DMS53 (cell line): ENCODE results near the gene LMCD1.

ENCODE experiments used
- DNase-seq: peaks from one replicate; lab custom pipeline; 2025; lab: John Stamatoyannopoulos, UW

The LMCD1 gene

DNA sequence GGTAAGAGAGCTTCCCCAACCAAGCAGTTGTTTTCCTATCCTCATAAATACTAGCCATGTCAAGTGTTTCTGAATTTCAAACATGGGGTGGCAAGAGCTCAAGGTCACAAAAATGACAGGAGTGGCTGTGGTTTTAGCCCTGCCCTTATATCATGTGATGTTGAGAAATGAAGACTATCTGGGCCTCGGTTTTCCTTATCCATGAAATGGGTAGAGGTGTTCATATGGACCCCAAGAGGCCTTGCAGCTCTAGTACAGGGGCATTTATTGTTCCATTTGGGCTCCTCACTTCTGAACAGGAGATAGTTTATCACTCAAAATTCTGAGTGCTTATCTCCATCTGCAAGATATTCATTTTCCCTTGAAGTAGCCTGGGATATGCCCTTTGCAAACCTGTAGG is 35.8 kb downstream of the LMCD1 start:
- DNase-seq, result no peak

DNA sequence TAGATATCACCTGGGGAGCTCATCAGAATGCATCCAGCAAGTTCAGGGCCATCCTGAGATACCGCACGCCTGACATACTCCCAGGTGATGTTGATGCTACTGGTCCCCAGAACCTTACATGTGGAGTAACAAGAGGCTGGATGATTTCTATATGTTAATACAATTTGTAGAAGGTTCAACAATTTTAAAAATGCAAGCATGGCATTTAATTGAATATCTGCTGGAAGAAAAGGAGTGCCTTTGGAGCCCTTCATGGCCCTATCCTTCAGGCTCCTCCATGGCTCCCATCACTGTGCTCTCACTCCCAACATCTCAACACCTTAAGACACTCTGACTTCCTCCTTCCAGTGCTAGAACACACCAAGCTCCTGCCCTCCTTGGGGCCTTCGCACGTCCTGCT is 36.6 kb downstream of the LMCD1 start:
- DNase-seq, result no peak

DNA sequence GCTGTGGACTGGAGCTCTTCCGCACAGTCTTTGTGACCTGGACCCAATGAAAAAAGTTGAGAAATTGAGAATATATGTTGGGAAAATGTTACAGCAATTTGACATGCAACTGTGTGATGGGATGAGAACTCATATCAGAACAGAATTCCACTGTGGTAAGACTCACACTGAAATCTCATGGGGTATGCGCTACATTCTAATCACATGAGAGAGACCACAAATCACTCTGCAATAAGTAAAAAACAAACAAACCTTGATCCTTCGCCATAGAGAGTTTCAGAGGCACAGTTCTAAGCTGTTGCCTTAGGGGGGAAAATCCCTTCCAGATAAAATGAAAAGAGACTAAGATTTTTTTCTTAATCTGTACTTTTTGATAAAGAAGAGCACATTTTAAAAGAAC is 37.3 kb downstream of the LMCD1 start:
- no peak for DNase-seq

DNA sequence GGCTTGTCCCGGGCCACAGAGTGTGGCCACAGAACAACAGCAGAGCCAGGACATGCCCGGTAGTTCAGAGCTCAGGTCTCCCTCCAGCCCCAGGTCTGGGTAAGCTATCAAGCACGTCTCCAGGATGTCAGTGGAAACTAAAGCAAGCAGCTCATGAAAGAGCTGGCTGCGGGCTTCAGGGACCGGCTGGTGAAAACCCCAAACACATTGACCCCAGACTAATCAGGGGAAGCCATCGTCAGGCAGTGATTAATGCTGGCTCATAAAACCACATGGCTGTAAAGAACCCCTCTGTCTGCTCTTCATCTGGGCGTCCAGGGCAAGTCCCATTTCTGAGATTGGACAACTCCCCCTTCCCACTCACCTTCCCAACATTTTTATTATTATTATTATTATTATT is 37.8 kb downstream of the LMCD1 start:
- DNase-seq, result no peak

DNA sequence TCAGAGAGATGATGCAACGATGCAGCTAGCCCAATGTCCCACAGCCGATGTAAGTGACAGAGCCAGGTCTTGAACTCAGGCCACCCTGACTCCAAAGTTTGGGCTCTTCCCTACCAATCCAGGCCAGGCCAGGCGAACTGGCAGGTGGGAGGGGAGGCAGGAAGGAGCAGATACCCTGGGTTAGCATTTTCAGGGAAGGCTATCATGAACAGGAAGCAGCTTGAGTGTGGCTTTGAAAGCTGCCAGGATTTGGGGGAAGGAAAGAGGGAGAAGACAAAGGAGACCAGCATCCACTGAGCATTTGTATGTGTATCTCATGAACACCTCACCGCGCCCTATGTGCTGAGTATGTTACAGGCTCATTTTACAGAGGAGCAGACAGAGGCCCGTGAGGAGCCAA is 38.8 kb downstream of the LMCD1 start:
- no peak for DNase-seq

DNA sequence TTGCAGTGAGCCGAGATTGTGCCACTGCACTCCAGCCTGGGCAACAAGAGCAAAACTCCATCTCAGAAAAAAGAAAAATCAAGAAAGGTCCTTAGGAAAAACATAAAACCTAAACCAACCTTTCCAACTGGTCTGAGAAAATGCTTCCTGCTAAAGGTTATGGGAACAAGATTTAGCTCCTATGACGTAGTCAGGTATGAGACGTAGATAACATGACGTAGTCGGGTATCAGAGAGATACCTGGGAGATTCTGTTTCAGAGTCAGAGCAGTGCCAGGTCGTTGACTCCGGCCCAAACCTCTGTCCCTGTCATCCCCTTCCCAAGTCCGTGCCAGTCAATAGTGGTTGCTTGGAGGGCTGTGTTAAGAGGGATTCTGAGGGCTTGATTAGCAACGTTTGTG is 39.9 kb downstream of the LMCD1 start:
- DNase-seq, result no peak

DNA sequence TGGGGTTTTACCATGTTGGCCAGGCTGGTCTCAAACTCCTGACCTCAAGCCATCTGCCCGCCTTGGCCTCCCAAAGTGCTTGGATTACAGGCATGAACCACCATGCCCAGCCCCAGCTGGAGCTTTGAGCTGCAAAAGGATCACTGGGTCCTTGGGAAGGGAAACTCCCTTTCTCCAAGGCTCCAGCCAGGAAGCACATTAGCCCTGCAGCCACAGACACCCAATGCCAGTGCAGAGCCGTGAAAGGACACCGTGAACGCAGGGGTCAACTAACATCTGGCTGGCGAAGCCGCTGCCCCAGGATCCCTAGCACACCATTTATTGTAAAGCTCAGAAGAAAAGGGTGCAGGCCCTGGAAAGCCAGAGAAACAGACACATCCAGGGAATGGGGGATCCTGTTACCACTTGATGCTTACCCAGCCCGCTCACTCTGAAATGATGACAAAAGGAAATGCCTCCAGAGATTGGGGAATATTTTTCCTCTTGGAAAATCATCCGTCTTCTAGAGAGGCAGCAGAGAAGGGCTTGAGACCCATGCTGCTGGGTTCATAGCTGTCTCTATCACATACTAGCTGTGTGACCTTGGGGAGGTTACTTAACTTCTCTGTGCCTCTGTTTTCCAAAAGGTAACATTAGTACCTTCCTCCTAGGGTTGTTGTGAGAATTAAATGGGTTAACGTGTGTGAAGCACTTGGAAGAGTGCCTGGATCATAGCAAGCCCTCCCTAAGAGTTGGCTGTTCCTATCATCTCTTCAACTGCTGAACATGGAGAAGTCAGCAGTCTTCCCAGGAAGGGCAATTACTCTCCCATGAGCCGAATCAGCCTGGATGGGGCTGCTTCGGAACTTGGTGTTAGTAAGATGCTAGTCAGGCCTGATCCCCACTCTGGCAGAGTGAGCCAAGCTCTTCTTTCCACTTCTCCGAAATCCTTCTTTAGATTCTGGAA is 40.8 kb downstream of the LMCD1 start:
- no peak for DNase-seq

DNA sequence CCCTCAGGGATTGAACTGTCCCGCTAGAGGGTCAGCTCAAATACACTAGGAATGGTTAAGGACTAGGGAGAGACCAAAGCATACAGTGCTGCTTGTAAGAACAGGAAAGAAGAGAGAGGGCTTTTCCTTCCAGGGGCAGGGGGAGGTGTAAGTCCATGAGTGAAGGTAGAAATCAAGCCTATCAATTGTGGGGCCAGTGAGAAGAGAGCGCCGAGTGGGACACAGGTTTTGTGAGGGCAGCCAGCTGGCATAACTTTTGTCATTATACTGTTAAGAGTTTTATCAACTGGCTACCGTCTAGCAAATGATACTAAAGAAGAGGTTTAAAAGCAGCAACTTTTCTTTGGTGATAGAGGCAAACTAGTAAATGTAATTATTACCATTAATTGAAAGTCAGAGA is 45.0 kb downstream of the LMCD1 start:
- no peak for DNase-seq

DNA sequence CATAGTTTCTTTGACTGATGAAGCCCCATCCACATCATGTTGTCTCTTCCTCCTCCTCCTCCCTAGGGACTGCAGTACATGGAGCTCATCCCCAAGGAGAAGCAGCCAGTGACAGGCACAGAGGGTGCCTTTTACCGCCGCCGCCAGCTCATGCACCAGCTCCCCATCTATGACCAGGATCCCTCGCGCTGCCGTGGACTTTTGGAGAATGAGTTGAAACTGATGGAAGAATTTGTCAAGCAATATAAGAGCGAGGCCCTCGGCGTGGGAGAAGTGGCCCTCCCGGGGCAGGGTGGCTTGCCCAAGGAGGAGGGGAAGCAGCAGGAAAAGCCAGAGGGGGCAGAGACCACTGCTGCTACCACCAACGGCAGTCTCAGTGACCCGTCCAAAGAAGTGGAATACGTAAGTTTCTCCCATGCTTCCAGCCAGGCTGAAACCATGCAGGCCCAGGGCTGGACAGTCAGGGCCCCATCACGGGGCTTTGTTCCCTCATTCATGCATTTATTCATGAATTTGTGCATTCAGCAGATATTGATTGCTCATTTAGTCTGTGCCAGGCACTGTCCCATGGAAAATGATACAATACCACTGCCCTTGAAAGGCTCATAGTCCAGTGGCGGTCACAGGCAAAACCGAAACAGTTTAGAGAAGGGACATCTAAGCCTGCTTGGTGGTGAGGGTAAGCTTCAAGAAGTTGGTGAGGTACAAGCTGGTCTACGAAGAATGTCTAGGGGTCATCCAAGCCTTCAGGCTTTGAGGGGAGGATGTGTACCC is 47.1 kb downstream of the LMCD1 start:
- DNase-seq, result no peak

DNA sequence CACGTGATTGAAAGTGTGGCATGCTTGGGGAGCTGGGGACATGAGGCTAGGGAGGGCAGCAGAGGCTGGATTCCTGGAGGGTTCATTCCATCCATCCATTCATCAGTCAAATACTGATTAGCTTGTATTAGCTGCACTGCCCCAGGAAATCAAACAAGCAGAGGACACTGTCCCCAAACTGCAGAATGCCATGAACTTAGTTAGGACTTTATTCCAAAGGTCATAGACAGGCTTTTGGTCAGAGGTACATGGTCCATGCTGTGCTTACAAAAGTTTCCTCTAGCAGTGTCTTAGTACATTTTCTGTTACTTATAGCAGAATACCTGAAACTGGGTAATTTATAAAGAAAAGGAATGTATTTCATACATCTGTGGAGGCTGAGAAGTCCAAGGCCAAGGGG is 47.7 kb downstream of the LMCD1 start:
- DNase-seq, result no peak

DNA sequence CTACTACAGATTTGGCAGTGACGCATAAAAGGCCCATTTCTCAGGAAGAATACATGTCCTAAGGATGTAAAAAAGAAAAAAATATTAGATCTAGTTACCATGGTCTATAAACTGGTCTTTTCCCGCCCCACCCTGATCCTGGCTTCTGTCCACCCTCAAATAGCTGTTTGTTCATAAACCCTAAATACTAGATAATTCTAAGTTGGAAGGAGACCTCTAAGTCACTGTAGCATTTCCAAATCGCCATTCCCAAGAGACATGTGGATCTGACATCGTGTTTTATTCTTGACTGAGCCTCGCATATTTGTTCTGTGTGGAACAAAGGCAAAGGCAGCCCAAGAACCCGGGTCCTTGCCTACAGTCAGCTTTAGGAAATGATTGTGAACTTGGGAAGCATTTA is 49.0 kb downstream of the LMCD1 start:
- DNase-seq, result no peak

DNA sequence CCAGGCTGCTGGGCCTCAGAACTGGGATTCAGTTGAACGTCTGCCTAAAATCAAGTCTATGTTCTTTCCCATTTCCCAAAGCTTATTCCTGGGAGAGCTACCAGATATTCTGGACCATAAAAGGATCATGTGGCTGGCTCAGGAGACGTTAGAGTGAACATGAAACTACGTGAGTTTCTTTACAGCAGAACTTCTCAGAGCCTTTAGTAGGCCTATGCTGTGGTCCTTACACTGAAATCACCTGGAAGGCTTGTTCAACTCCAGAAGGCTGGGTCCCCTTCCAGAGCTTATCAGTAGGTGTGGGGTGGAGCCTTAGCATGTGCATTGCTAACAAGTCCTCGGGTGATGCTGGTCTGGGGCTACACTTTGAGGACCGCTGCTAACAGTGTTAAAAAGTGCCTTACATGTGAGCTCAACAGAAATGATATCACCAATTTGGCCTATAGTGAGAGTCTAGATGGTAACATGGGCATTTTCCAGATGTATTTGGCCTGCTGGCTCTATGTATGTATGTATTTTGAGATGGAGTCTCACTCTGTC is 50.7 kb downstream of the LMCD1 start:
- DNase-seq, result no peak

DNA sequence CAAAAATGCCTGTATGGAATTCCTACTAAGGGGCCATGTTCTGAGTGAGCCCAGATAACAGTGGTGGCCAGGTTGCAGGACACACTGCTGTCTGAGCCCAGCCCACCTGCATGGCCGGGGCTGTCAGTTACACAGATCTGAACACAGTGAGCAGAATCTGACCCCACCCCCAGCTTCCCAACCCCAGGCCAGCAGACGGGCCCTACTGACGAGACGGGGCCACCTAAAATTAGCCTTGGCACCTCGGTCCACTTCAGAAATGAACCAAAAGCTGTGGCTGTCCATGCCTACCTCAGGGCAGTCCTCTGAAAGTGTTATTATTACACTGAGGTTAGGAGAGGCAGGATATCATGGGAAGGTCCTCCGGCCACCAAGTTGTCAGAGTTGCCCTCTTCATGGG is 51.8 kb downstream of the LMCD1 start:
- no peak for DNase-seq

DNA sequence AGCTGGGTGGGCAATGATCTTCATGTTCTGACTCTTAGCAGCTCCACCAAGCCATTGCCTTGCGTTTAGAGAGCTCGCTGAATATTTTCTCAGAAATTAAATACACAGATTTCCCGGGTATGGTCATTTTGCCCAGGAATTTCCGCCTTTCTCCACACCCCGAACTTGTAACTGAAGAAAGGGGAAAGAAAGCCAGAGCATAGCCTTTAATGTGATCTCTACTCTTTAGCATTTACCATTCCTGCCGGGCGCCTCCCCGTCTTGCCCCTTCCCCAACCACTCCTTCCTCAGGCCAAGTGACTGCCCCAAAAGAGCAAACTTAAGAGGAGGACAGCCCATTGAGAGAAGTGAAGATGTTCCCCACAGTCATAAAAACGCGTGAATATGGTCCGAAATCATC is 53.1 kb downstream of the LMCD1 start:
- no peak for DNase-seq

DNA sequence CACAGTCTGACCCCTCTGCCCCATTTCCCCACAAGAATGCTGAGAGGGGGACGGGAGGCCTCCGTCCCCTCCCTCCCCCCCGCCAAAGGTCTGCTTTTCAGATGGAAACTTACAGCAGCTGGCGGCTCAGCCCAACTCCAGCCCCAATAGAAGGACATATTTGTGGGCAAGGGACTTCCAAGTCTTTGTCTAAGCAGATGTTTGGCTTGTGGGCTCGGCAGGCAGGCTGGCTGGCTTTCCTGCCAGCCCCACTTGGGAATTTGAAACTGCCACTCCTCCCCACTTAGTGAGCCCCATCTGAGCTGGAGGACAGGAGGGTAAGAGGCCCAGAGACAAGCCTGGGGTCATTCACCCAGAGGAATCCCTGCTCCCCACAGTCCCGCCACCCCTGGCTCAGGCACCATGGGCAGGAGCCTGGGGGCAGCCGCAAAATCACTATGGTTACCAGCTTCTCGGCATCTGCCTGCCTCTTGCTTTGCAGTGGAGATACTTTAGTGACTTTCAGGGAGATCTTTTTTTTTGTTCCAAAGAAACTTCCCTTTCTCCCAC is 53.6 kb downstream of the LMCD1 start:
- no peak for DNase-seq

DNA sequence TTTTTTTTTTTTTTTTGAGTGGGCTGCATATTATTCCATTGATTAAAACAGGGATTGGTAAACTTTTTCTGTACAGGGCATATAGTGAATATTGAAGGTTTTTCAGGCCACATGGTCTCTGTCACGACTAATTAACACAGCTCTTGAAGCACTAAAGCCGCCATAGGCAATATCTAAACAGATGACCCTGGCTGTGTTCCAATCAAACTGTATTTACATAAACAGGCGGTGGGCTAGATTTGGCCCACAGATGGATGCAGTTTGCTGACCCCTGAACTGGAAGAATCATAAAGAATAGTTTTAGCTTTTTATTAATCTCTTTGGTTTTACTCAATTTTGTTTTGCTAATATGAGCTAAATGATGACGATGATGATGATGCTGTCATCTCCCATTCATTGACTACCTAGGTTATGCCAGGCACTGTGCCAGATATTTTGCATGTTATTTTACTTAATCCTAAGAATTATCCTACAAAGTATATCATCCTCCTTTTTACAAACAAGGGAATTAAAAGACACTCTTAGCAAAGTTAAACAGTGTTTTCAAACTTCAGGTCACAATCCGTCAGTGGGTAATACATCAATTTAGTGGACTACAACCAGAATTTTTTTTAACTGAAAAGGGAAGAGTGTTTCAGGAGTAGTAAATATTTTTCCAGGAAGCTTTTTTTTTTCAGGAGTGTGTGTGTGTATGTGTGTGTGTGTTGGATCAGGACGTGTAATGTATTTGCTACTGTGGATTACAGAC is 54.3 kb downstream of the LMCD1 start:
- no peak for DNase-seq

DNA sequence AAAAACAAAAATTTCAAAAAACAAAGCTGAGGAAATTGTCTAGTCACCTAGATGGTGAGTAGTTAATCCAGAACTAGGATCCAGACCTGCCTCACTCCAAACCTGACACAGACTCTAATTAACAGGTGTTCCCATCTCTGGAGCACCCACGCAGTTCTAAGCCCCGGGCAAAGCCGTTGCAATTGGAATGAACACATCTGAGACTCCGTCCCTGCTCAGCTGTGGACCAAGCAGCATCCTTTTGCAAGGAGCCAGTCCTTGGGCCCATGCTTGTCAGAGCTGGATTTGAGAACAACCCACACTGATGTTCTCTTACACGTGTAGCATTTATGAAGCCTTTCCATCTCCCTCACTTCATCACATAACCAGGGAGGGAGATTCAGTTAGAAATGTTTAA is 54.8 kb downstream of the LMCD1 start:
- no peak for DNase-seq

DNA sequence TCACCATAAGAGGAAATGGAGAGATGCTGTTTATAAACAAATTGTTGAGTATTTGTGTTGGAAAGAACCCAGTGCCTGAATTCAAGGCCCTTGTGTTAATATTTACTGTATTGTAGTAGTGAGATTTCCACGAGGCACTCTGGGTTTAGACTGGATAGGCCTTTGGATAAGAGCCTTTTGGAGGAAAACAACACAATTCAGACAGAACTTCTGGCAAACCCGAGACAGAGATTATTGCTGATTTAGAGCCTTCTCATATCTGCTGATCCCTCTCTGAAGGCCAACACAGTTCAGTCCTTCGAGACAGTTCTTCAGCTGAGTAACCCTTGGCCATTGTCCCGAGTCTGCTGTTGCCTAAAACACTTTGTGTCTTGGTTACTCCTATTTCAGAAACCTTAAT is 55.7 kb downstream of the LMCD1 start:
- DNase-seq, result no peak

DNA sequence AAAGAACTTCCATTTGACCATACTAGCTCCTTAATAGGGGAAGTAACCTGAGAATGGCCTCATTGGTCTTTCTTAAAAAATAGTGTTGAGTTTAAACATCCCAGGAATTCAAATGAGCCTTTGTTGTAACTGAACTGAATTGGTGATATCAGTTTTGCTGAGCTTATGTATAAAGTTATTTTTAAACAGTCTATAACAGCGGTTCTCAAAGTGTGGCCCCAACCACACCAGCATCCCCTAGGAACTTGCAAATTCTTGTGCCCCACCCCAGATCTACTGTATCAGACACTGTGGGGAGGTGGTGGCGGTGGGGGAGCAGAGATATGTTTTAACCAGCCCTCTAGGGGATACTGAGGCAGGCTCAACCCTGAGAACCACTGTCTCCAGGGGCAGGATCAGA is 57.0 kb downstream of the LMCD1 start:
- DNase-seq, result no peak

DNA sequence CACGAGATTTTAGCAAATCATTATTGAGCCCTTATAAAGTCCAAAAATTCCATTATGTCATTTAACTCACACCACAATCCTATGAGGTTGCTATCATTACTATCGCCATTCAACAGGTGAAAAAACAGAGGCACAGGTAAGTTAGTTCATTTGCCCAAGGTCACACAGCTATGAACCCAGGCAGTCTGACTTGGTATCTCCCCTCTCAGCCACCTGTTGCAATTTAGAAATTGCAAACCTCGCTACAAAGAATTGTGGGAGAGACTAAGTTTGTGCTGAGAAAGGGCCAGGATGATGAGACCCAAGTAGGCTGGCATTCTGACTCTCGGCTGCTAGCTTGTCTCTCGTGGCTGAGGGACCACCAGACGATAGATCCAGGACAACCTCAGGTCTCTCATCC is 57.7 kb downstream of the LMCD1 start:
- DNase-seq, result no peak

DNA sequence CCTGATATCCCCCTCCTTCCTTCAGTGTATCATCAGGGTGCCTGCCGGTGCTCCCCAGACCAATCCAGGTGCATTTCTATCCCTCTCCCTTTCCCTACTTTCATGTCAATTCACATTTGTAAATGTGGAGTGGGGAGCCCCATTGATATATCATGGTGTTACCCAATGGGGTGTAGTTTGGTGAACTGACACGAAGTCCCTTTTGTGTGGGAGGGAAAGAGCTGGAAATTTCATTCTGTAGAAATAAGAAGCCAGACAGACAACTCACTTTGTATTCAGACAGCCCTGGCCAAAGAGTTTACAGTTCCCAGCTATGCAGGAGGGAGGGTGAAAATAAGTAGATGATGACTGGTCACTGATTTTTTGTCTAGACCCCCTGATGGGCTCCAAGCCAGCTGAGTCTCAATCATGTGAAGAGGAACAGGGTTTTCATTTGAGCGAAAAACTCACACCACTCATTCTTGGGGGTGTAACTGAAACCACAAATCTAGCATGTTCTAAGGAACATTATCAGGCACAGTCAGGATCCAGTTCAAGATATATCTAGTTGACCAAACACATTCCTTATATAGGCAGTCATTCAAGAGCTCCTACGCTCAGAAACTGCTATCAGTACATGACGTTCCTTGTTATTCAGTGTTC is 58.9 kb downstream of the LMCD1 start:
- DNase-seq, result no peak

DNA sequence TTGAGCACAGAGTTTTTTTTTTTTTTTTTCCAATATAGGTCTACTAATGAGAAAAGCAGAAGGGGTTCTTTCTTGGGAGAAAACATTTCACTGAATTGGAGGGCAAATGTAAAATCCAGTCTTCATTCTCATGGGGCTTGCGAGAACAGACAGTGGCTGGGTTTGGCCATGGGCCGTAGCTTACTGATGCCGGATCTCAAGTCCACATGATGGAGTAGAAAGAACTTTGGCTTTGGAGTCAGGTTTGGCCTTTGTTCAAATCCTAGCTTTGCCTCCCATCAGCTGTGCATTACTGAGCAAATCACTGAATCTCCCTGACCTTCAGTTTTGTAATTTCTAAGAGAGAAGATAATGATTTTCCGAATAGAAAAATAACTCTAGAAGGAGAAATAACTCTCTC is 59.7 kb downstream of the LMCD1 start:
- DNase-seq, result no peak
